ENCODE results near the gene GPR161. TPM values are rescaled to one million over a fixed set of nuclear protein-coding genes. Genes with fewer than 3 reads are reported as not detected.

Gene GPR161
- total and polyA plus RNA-seq, 9 of the 15 experiments (the other 6 are each of a cell fraction or from before 2014, with no cell fraction given), result 0.15 to 2.4 (median 0.76) TPM

GRCh38 chr1:168093616-168094015 is 43.1 kb downstream of the GPR161 start:
- Histone ChIP-seq H3K9ac (ENCODE audit: insufficient read depth in 1 of 2, low read depth in 2 of 2, low read length in 2 of 2) (no peak overlapping the region), H3K36me3 (ENCODE audit: control insufficient read depth, insufficient read depth, low read length) (no peaks in the 10 kb centered on the region), H4K20me1 (replicated peaks; ENCODE audit: control insufficient read depth, insufficient read depth, low read length) (no peaks in the 10 kb centered on the region), H3K4me3 (no peak overlapping the region), H3K27me3 (ENCODE audit: control insufficient read depth in 2 of 2, insufficient read depth in 2 of 2, low read length in 2 of 2) (peaks cover 9 to 47% of the 10 kb centered on the region in 2 experiments; a peak in 4 of 5 replicates), H3K4me2 (ENCODE audit: insufficient read depth, low read length) (no peak overlapping the region), H2AFZ (ENCODE audit: low read depth, low read length) (no peak overlapping the region), H3K9me1 (ENCODE audit: control insufficient read depth, insufficient read depth, low read length) (no peaks in the 10 kb centered on the region), H3K9me3 (replicated peaks; ENCODE audit: control insufficient read depth, insufficient read depth, low read depth, low read length) (no peaks in the 10 kb centered on the region), H3K79me2 (ENCODE audit: control insufficient read depth, insufficient read depth, low read length) (no peaks in the 10 kb centered on the region), H3K27ac (ENCODE audit: extremely low read depth, low read depth, low read length) (no peak overlapping the region), H3K4me1 (replicated peaks in 1 of 2; ENCODE audit: control insufficient read depth in 2 of 2, insufficient read depth in 2 of 2, low read length in 2 of 2) (peaks cover 0 to 8% of the 10 kb centered on the region in 2 experiments; a peak in 2 of 5 replicates)
- intact Hi-C loops (cut with micrococcal nuclease), result loop anchor here (5.0 to 10.0 kb wide), 4 partner anchors 54 to 341 kb away; partner anchors contain the start of gene SFT2D2
- POLR2A ChIA-PET, result interaction anchor here (0.5 to 0.7 kb wide), 2 partner anchors 8 to 13 kb away, joined by 3 read pairs; no protein-coding TSS in a partner anchor
- in situ Hi-C loops (cut with MboI), result loop anchor here (10.0 kb wide), 1 partner anchor 491 kb away; no protein-coding TSS in a partner anchor
- FAIRE-seq, result no peak
- no peak for DNase-seq (ENCODE audit: extremely low read depth in 1 of 4, low spot score in 3 of 4)
- ATAC-seq, result no peak
- no TSS peak for BruUV-seq (replicated peaks)
- CTCF ChIA-PET (ENCODE audit: low intra/inter-chr PET ratio), result interaction anchor here (0.9 kb wide), 1 partner anchor 251 kb away, joined by 5 read pairs; no protein-coding TSS in a partner anchor
- 25% methylated on average over 4 of the region's 4 CpGs for WGBS (ENCODE audit: insufficient coverage, low coverage, missing lambda C conversion rate)
- TF ChIP-seq PCBP1 (IDR thresholded peaks at IDR 0.05; ENCODE audit: low read depth, low read length, poor library complexity, severe bottlenecking), result no peak
- TF ChIP-seq RBM25 (IDR thresholded peaks at IDR 0.05; ENCODE audit: low read depth, low read length, severe bottlenecking), result no peak
- TF ChIP-seq MIER1 (IDR thresholded peaks at IDR 0.05; ENCODE audit: low read depth), result no peak
- no peak for TF ChIP-seq MLLT1 (IDR thresholded peaks at IDR 0.05)
- TF ChIP-seq THRB (CRISPR knock-in tag; conservative IDR thresholded peaks at IDR 0.05), result no peak
- no peak for TF ChIP-seq ZNF778 (CRISPR knock-in tag; IDR thresholded peaks at IDR 0.05)
- no peak for TF ChIP-seq SMAD1 (IDR thresholded peaks at IDR 0.05; ENCODE audit: low read depth, low read length, partially characterized antibody)
- TF ChIP-seq ZBTB40 (IDR thresholded peaks at IDR 0.05), result no peak
- TF ChIP-seq ZBTB40 (CRISPR knock-in tag; IDR thresholded peaks at IDR 0.05), result no peak
- TF ChIP-seq HIVEP1 (CRISPR knock-in tag; IDR thresholded peaks at IDR 0.05), result no peak
- no peak for TF ChIP-seq HDAC1 (IDR thresholded peaks at IDR 0.05)

Measured in K562 (cell line).